GM12874 (cell line): ENCODE results near the gene CEP164.

Experiments
- TF ChIP-seq, protein P1 (sequence below): IDR thresholded peaks from 2 replicates; pipeline ENCODE4 v1.5.1; 2011; ENCODE audit warnings: low read depth, mild to moderate bottlenecking, control low read depth, low read length, moderate library complexity; ENCODE audit not compliant: insufficient read depth

Gene CEP164

DNA sequence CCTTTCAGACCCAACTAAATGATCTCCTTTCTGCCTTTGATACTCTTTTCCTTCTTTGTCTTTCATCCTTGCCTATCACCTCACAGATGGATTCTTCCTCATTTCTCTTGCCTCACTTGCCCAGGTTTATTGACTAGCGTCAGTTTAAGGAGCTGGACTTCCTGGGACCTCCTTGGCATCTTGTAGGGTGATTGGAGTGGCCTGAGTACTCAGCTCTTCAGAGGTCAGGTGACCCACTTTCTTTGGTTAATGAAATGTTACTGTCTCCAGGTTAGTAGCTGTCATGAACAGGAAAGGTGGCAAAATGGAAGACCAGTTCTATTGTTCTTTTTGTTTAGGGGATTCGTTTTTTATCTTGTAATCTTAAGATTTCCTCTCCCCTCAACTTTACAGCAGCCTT, 41.1 kb upstream of the CEP164 start:
- TF ChIP-seq, protein P1, sequence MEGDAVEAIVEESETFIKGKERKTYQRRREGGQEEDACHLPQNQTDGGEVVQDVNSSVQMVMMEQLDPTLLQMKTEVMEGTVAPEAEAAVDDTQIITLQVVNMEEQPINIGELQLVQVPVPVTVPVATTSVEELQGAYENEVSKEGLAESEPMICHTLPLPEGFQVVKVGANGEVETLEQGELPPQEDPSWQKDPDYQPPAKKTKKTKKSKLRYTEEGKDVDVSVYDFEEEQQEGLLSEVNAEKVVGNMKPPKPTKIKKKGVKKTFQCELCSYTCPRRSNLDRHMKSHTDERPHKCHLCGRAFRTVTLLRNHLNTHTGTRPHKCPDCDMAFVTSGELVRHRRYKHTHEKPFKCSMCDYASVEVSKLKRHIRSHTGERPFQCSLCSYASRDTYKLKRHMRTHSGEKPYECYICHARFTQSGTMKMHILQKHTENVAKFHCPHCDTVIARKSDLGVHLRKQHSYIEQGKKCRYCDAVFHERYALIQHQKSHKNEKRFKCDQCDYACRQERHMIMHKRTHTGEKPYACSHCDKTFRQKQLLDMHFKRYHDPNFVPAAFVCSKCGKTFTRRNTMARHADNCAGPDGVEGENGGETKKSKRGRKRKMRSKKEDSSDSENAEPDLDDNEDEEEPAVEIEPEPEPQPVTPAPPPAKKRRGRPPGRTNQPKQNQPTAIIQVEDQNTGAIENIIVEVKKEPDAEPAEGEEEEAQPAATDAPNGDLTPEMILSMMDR, result no peak

GRCh38 chr11:117287668-117288067, 40.0 kb upstream of the CEP164 start:
- TF ChIP-seq, protein P1, result no peak

DNA sequence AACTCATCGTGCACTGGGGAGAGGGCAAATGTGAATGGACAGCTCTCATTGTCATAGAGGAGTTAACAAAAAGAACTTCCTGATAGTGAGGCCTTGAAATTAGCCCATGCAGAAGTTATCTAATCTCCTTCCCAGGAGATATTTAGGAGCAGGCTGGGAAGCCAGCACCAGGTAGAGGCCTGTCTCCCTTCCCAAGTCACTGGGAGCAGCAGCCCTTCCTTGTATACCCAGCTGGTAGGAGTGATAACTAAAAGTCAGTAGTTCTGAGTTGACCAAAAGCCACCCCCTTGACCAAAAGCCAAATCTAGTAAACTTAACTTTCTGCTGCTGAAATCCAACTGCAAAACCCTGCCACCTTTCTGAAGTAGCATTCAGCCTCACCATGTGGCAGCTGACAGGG, 37.9 kb upstream of the CEP164 start:
- TF ChIP-seq, protein P1, result no peak

GRCh38 chr11:117290809-117291396, 36.8 kb upstream of the CEP164 start, which contains the start of gene BACE1-AS:
TSS of gene BACE1-AS (plus strand) at chr11:117291346.
- TF ChIP-seq, protein P1, result no peak

DNA sequence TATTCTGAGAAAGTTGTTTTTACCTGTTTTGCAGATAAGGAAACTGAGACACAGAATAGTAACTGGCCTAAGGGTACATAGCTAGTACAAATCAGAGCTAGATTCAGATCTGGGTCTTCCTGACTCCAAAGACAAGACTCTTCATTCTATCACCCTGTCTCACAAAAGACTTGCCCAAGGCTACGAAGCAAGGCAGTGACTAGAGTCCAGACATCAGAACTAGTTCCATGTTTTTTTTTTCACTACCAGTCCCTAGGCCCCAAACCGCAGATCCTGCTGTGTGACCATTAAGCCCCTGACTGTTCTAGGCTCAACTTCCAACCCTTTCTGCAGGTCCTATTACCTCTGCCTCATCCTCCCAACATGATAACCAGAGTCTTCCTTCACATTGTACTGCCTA, 35.0 kb upstream of the CEP164 start:
- TF ChIP-seq, protein P1, result no peak

- TF ChIP-seq, protein P1, result no peak
These were observed 32.1 kb upstream of the CEP164 start for GRCh38 chr11:117295438-117296137.

DNA sequence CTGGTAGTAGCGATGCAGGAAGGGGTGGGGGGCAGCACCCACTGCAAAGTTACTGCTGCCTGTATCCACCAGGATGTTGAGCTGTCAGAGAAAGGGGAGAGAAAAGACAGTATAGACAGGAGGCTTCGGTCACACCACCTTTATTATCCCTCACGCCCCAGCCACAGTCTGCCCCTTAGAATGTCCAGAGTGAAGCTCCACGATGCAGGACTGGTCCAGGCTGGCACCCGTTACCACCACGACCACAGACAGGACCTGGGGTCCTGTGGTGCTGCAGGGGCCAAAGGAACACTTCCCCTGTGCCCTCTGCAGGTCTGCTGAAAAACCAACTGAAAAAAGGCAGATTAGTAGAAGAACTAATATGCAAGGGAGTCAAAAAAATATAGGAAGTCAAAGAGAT, 30.8 kb upstream of the CEP164 start:
- TF ChIP-seq, protein P1, result no peak
